Measurements from ENCODE around the gene ELL. TPM values are rescaled to one million over a fixed set of nuclear protein-coding genes. Genes with fewer than 3 reads are reported as not detected.

The ELL gene
- total and polyA plus RNA-seq, 9 of the 15 experiments (the other 6 are each of a cell fraction or from before 2014, with no cell fraction given) = 0.24 to 22.5 (median 4.1) TPM

GRCh38 chr19:18543814-18544475, 22.1 kb upstream of the ELL start (continued):
- TF ChIP-seq NKRF (IDR thresholded peaks at IDR 0.05; ENCODE audit: borderline replicate concordance) (0 out of 2 replicates have a peak, but pooled peaks have one; percentile 10), MBD2 (IDR thresholded peaks at IDR 0.05; ENCODE audit: borderline replicate concordance, low read depth) (peak; percentile 61), CBX5 (IDR thresholded peaks at IDR 0.05; ENCODE audit: borderline replicate concordance, low read depth) (no peak), ZNF586 (CRISPR knock-in tag; conservative IDR thresholded peaks at IDR 0.05) (no peak), AFF1 (IDR thresholded peaks at IDR 0.05; ENCODE audit: low read depth in 1 of 2, partially characterized antibody in 2 of 2) (peak; percentile 60 to 90), HDAC8 (tag; IDR thresholded peaks at IDR 0.05) (no peak), POLR2A (conservative IDR thresholded peaks at IDR 0.05) (peak; percentile 74), MYC (IDR thresholded peaks at IDR 0.05; ENCODE audit: low read depth, low read length) (peak; percentile 82), MYC (CRISPR knock-in tag; IDR thresholded peaks at IDR 0.05; ENCODE audit: borderline replicate concordance, low read depth) (no peak), ZNF395 (CRISPR knock-in tag; IDR thresholded peaks at IDR 0.05) (peak; percentile 95), BCL6 (CRISPR knock-in tag; IDR thresholded peaks at IDR 0.05) (no peak; the same call in 1 of the 2 replicates), RBBP5 (IDR thresholded peaks at IDR 0.05; ENCODE audit: borderline replicate concordance, insufficient read depth, low read length, poor library complexity, severe bottlenecking) (peak; percentile 44), POLR3A (IDR thresholded peaks at IDR 0.05; ENCODE audit: borderline replicate concordance, extremely low read depth, insufficient read depth, insufficient read length) (no peak), CEBPB (tag; IDR thresholded peaks at IDR 0.05) (no peak), ZBTB33 (CRISPR knock-in tag; IDR thresholded peaks at IDR 0.05) (peak; percentile 56; the same call in 1 of the 2 replicates), KDM5B (IDR thresholded peaks at IDR 0.05; ENCODE audit: insufficient replicate concordance, low read depth, low read length) (no peak)
